OCI-LY1 (cell line): ENCODE measurements around the gene IQCN.

ENCODE experiments used
- H2AFZ ChIP-seq: fragments of 200-600 bp; sonication (generic), shearing (Covaris generic); 2 replicates; pipeline ENCODE4 v1.6.0; 2014; ENCODE audit warnings: antibody characterized with exemption, mild to moderate bottlenecking, low read length
- H3F3A ChIP-seq: fragments of 200-600 bp; sonication (generic), shearing (Covaris generic); 2 replicates; pipeline ENCODE4 v1.6.0; 2014; ENCODE audit warnings: mild to moderate bottlenecking, antibody characterized with exemption, low read length, moderate library complexity; ENCODE audit not compliant: insufficient read depth
- H3K27ac ChIP-seq: fragments of 200-600 bp; sonication (generic); 2 replicates; pipeline ENCODE4 v1.5.1; 2014; ENCODE audit warnings: low read length, mixed run types, mild to moderate bottlenecking, low read depth; ENCODE audit not compliant: poor library complexity, severe bottlenecking
- H3K27me3 ChIP-seq: fragments of 200-600 bp; sonication (generic); 2 replicates; pipeline ENCODE4 v1.6.0; 2014; ENCODE audit warnings: antibody characterized with exemption, mild to moderate bottlenecking, low read length, moderate library complexity; ENCODE audit not compliant: insufficient read depth
- H3K36me3 ChIP-seq: fragments of 200-600 bp; sonication (generic); 2 replicates; pipeline ENCODE4 v1.6.1; 2014; ENCODE audit warnings: mild to moderate bottlenecking, antibody characterized with exemption, low read length, moderate library complexity, mixed read lengths; ENCODE audit not compliant: insufficient read depth
- H3K4me1 ChIP-seq: fragments of 200-600 bp; sonication (generic); 2 replicates; pipeline ENCODE4 v1.5.1; 2014; ENCODE audit warnings: mild to moderate bottlenecking, low read length, moderate library complexity; ENCODE audit not compliant: insufficient read depth, severe bottlenecking
- H3K4me2 ChIP-seq: fragments of 200-600 bp; sonication (generic), shearing (Covaris generic); 2 replicates; pipeline ENCODE4 v1.6.1; 2014; ENCODE audit warnings: low read length
- H3K4me3 ChIP-seq: fragments of 200-600 bp; sonication (generic); 2 replicates; pipeline ENCODE4 v1.5.1; 2014; ENCODE audit warnings: low read length, low read depth, mild to moderate bottlenecking, mixed read lengths; ENCODE audit not compliant: poor library complexity, severe bottlenecking
- H3K79me2 ChIP-seq: fragments of 200-600 bp; shearing (Covaris generic); 2 replicates; pipeline ENCODE4 v1.6.1; 2016; ENCODE audit warnings: mixed run types, low read length, mixed read lengths; ENCODE audit not compliant: insufficient read depth
- H3K9ac ChIP-seq: fragments of 200-600 bp; sonication (generic), shearing (Covaris generic); 2 replicates; pipeline ENCODE4 v1.6.1; 2014; ENCODE audit warnings: mild to moderate bottlenecking, low read length, mixed read lengths
- H3K9me2 ChIP-seq: fragments of 200-600 bp; sonication (generic), shearing (Covaris generic); 2 replicates; pipeline ENCODE4 v1.6.1; 2014; ENCODE audit warnings: low read depth, mild to moderate bottlenecking, low read length, mixed read lengths
- H3K9me3 ChIP-seq: fragments of 200-600 bp; shearing (Covaris generic); 2 replicates; pipeline ENCODE4 v1.6.1; 2014; ENCODE audit warnings: low read length, mixed read lengths
- H4K20me1 ChIP-seq: fragments of 200-600 bp; sonication (generic), shearing (Covaris generic); 2 replicates; pipeline ENCODE4 v1.6.0; 2016; ENCODE audit warnings: mild to moderate bottlenecking, low read length; ENCODE audit not compliant: insufficient read depth
- EZH2 ChIP-seq: fragments of 200-600 bp; sonication (generic), shearing (Covaris generic); IDR thresholded peaks from 2 replicates; pipeline ENCODE4 v1.8.0; 2017; ENCODE audit warnings: borderline replicate concordance, mixed run types, mild to moderate bottlenecking, antibody characterized with exemption, low read length, moderate library complexity, mixed read lengths
- TF ChIP-seq, protein P1 (sequence below): fragments of 200-600 bp; sonication (generic), shearing (Covaris generic); IDR thresholded peaks from 2 replicates; pipeline ENCODE4 v1.5.1; 2017; ENCODE audit warnings: mild to moderate bottlenecking, antibody characterized with exemption, low read length, moderate library complexity, mixed read lengths

Gene IQCN

GRCh38 chr19:18312092-18312534, 37.9 kb upstream of the IQCN start:
- TF ChIP-seq EZH2: no peak
- TF ChIP-seq, protein P1, sequence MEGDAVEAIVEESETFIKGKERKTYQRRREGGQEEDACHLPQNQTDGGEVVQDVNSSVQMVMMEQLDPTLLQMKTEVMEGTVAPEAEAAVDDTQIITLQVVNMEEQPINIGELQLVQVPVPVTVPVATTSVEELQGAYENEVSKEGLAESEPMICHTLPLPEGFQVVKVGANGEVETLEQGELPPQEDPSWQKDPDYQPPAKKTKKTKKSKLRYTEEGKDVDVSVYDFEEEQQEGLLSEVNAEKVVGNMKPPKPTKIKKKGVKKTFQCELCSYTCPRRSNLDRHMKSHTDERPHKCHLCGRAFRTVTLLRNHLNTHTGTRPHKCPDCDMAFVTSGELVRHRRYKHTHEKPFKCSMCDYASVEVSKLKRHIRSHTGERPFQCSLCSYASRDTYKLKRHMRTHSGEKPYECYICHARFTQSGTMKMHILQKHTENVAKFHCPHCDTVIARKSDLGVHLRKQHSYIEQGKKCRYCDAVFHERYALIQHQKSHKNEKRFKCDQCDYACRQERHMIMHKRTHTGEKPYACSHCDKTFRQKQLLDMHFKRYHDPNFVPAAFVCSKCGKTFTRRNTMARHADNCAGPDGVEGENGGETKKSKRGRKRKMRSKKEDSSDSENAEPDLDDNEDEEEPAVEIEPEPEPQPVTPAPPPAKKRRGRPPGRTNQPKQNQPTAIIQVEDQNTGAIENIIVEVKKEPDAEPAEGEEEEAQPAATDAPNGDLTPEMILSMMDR: no peak
- H3K9ac ChIP-seq: no peak overlapping the region
- H3F3A ChIP-seq: no peaks in the 10 kb centered on the region
- no peaks in the 10 kb centered on the region for H4K20me1 ChIP-seq
- no peak overlapping the region for H2AFZ ChIP-seq
- no peaks in the 10 kb centered on the region for H3K9me3 ChIP-seq
- H3K79me2 ChIP-seq: no peaks in the 10 kb centered on the region
- peaks cover 23% of the 10 kb centered on the region for H3K4me1 ChIP-seq
- H3K27ac ChIP-seq: no peak overlapping the region
- H3K4me2 ChIP-seq: no peak overlapping the region
- no peak overlapping the region for H3K4me3 ChIP-seq
- H3K9me2 ChIP-seq: no peaks in the 10 kb centered on the region
- no peaks in the 10 kb centered on the region for H3K27me3 ChIP-seq
- peaks cover 53% of the 10 kb centered on the region for H3K36me3 ChIP-seq

- no peak for TF ChIP-seq EZH2
- TF ChIP-seq, protein P1: no peak
- Histone ChIP-seq H3K9me2 (no peaks in the 10 kb centered on the region), H3K27ac (no peak overlapping the region), H3K4me1 (peaks cover 25% of the 10 kb centered on the region), H3K27me3 (no peaks in the 10 kb centered on the region), H3K4me3 (no peak overlapping the region), H3K9ac (no peak overlapping the region), H3K36me3 (peaks cover 53% of the 10 kb centered on the region), H3K9me3 (no peaks in the 10 kb centered on the region), H3K79me2 (no peaks in the 10 kb centered on the region), H3F3A (no peaks in the 10 kb centered on the region), H4K20me1 (no peaks in the 10 kb centered on the region), H2AFZ (no peak overlapping the region), H3K4me2 (no peak overlapping the region)
Measured at GRCh38 chr19:18311502-18312091, 37.3 kb upstream of the IQCN start.

- Histone ChIP-seq H3K4me3 (no peak overlapping the region), H3K79me2 (no peaks in the 10 kb centered on the region), H3K9me3 (no peaks in the 10 kb centered on the region), H3K9me2 (no peaks in the 10 kb centered on the region), H3K27me3 (no peaks in the 10 kb centered on the region), H3K27ac (no peak overlapping the region), H3K9ac (no peak overlapping the region), H3K36me3 (peaks cover 53% of the 10 kb centered on the region), H4K20me1 (no peaks in the 10 kb centered on the region), H3K4me2 (no peak overlapping the region), H2AFZ (no peak overlapping the region), H3F3A (no peaks in the 10 kb centered on the region), H3K4me1 (peaks cover 25% of the 10 kb centered on the region)
- TF ChIP-seq, protein P1: no peak
- TF ChIP-seq EZH2: no peak
Measured at GRCh38 chr19:18310966-18311365, 36.7 kb upstream of the IQCN start.
